Stomach (tissue), 4 donors: ENCODE measurements around the gene ADAM11.

Experiments
- POLR2A ChIP-seq, 4 donors: fragments of 450-650 bp; IDR thresholded peaks; one replicate each; pipeline ENCODE4 v1.6.1; 2016; ENCODE audit warnings: antibody characterized with exemption in 4 of 4, control low read depth in 2 of 4, mild to moderate bottlenecking in 1 of 4, moderate library complexity in 1 of 4
- TF ChIP-seq, protein P1 (sequence below), 7 experiments: fragments of 450-650 bp in 4 of 7; fragments of 200-600 bp in 3 of 7; sonication (generic) in 3 of 7; IDR thresholded peaks; one replicate each; pipeline ENCODE4 v1.5.1; 2016 to 2019; ENCODE audit warnings: antibody characterized with exemption in 7 of 7, control low read depth in 2 of 7, mild to moderate bottlenecking in 1 of 7

- TF ChIP-seq, protein P1, sequence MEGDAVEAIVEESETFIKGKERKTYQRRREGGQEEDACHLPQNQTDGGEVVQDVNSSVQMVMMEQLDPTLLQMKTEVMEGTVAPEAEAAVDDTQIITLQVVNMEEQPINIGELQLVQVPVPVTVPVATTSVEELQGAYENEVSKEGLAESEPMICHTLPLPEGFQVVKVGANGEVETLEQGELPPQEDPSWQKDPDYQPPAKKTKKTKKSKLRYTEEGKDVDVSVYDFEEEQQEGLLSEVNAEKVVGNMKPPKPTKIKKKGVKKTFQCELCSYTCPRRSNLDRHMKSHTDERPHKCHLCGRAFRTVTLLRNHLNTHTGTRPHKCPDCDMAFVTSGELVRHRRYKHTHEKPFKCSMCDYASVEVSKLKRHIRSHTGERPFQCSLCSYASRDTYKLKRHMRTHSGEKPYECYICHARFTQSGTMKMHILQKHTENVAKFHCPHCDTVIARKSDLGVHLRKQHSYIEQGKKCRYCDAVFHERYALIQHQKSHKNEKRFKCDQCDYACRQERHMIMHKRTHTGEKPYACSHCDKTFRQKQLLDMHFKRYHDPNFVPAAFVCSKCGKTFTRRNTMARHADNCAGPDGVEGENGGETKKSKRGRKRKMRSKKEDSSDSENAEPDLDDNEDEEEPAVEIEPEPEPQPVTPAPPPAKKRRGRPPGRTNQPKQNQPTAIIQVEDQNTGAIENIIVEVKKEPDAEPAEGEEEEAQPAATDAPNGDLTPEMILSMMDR (IDR thresholded peaks at IDR 0.05) = no peak
- TF ChIP-seq POLR2A (IDR thresholded peaks at IDR 0.05) = no peak
These were observed 33.5 kb downstream of the ADAM11 start for GRCh38 chr17:44792276-44792675.
